Germinal center (tissue), 1 donor: ENCODE results near the gene MREG.
"Not testable (repeated sequence)": the region's sequence is repeated elsewhere in the genome, so short reads cannot be mapped to it uniquely, and the experiment has no call there.

Source experiments
- DNase-seq: peaks from one replicate; pipeline ENCODE4 v3.0.0; 2012; ENCODE audit warnings: mixed read lengths, low spot score

Gene MREG

GRCh38 chr2:215958257-215958656 is 55.1 kb downstream of the MREG start:
- no peak for DNase-seq

GRCh38 chr2:215957354-215958122 is 55.8 kb downstream of the MREG start:
- not testable (repeated sequence) for DNase-seq

- DNase-seq = no peak
Measured at GRCh38 chr2:215952860-215953637, 60.3 kb downstream of the MREG start.

- no peak for DNase-seq
Measured at GRCh38 chr2:215951558-215951957, 61.8 kb downstream of the MREG start.

GRCh38 chr2:215949991-215950404 is 63.4 kb downstream of the MREG start:
- DNase-seq = peak; percentile 21

GRCh38 chr2:215948051-215948450 is 65.3 kb downstream of the MREG start:
- no peak for DNase-seq

GRCh38 chr2:215946586-215946985 is 66.8 kb downstream of the MREG start:
- DNase-seq = no peak

GRCh38 chr2:215942194-215942593 is 71.2 kb downstream of the MREG start:
- DNase-seq = no peak

GRCh38 chr2:215941726-215942125 is 71.6 kb downstream of the MREG start:
- no peak for DNase-seq

- no peak for DNase-seq
Measured at GRCh38 chr2:215940645-215941184, 72.6 kb downstream of the MREG start.

GRCh38 chr2:215937190-215937589 is 76.2 kb downstream of the MREG start:
- no peak for DNase-seq

GRCh38 chr2:215933151-215933550 is 80.2 kb downstream of the MREG start:
- DNase-seq = no peak

GRCh38 chr2:215931256-215931903 is 82.0 kb downstream of the MREG start:
- peak; percentile 49 for DNase-seq

- DNase-seq = no peak
Measured at GRCh38 chr2:215930505-215931253, 82.7 kb downstream of the MREG start.

GRCh38 chr2:215929602-215930335 is 83.6 kb downstream of the MREG start:
- no peak for DNase-seq

- no peak for DNase-seq
Measured at GRCh38 chr2:215928086-215928485, 85.3 kb downstream of the MREG start.

GRCh38 chr2:215926992-215927391 is 86.4 kb downstream of the MREG start:
- DNase-seq = not testable (repeated sequence)

GRCh38 chr2:215921895-215922294 is 91.5 kb downstream of the MREG start:
- DNase-seq = no peak

- peak; percentile 31 for DNase-seq
Measured at GRCh38 chr2:215920244-215921100, 92.9 kb downstream of the MREG start.

- no peak for DNase-seq
Measured at GRCh38 chr2:215919624-215920243, 93.6 kb downstream of the MREG start.
